Hematopoietic multipotent progenitor cell treated with erythropoietin and hydrocortisone succinate and interleukin-3 and kit ligand, for 17 days (in vitro differentiated cells): ENCODE results near the gene ECEL1.

Experiments used
- DNase-seq: peaks from one replicate; pipeline ENCODE4 v3.0.0-alpha.2; 2015; ENCODE audit warnings: low spot score

Gene ECEL1

DNA sequence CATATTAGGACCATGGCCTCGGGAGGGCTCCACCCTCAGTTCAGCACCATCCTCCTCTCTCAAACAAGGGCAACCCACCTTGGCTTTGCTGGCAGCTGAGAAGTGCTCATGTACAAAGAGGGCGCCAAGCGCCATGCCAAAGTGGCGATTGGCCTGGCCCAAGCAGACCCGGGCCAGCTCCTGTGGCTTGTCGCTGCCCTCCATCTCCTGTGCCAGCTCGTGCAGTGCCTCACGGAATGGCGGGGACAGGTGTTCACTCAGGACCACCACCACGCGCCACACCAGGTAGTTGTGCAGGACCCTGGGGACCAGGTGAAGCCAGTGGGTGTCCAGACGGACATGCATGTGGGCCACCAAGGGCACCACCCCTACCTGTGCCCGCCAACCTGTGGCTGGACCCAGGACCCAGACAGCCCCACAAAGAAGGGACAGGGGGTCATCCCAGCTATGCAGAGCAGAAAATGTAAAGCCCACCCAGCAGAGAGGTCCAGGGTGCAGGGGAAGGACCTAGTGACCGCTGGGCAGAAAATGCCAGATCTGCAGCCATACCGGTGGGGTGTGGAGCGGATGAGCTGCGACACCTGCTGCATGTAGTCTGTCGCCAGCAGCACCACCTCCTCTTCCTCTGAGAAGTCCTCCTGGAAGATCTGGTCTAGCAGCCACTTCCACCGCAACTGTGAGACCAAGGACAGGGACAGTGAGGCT, 3.6 kb downstream of the ECEL1 start:
- DNase-seq, result no peak

DNA sequence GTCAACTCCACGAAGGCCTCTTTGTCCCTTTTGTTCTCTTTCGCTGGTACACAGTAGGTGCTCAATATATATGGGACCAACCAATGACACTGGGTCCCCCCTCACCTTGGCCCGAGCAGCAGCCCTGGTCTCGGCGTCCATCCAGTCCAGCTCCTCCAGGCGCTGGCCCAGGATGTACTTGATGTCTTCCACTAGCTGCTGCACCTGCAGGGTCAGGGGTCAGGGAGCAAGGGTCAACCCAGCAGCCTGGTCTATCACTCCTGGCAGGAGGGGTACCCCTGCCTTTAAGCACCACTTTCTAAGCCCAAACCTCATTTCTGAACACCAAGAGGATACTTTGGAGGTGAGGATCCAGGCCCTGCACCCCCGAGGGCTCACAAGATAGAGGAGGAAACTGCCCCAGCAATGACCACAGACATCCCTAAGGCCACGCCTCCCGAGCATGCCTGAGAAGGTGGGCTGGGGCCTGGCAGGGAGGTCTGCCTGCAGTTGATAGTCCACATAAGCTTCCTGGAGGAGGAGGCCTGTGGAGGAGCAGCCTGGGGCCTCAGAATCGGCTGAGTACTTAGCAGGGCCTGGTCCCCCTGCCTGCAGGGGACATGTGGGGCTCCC, 4.2 kb downstream of the ECEL1 start:
- no peak for DNase-seq

DNA sequence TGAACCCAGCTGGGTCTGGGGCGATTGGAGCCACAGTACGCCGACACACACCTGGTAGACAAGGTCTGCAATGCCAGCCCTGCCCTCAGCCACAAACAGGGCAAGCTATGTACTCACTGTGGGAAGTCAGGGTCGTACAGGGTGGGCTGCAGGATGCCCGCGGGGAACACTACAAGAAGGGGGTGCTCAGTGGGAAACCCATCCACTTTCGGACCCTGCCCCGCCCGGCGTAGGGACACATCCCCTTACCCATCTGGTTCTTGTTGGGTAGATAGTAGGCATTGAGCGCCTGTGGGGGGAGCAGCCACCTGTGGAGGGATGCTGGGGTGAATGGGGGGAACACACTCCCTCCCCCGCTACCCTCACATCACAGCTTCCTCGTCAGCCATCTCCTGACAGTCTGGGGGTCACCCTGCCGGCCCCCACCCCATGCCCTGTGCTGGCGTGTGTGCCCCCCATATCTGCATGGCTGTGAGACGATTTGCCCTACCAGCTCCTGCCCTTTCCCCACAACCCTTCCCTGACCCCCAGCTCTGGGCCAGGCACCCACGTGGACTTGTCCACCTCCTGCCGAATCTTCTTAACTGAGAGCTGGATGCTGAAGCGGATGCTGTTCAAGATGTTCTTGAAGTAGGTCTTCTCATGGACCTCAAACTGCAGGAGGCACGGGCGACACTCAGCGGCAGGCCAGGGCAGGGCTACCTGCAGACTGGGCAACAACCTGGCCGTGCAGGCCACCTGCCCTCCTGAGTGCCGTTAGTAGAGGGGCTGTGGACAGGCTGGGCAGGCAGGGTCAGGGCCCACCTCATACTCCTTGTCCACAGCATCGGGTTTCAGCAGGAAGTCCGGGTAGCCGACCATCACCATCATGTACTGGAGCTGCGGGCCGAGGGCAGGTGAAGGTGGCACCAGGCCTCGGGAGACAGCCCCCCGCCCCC, 5.1 kb downstream of the ECEL1 start:
- no peak for DNase-seq

DNA sequence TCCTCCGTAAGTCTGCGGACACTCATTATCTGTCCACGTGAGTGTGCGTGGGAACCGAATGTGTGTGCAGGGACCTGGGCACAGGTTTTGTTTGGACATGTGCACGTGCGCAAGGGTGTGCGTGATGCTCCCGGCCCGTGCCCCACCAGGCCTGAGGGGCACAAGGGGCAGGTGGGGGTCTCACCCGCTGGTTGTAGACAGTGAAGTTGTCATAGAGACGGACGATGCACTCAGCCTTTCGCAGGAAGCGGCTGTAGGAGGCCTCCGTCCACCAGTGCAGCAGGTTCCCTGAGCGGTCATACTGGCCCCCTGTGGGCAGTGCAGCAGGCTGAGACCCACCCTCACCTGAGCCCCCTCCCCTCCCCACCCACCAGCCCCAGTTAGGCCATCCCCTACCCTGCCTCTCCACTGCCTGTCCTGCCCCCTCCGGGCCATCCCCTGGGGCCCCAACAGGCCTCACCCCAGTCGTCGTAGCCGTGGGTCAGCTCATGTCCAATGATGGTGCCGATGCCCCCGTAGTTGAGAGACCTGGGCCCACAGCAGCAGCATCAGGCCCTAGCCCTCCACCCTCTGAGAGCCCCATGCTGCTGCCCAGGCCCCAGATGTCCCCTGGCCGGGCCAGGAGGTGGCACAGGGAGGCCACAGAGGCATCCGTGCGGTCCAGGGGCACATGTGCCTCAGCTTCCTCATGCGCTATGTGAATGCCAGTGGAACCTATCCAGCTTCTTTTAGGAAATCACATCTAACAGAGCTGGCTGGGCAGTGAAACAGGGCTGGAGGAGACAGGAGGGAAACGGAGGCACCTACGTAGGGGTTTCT, 6.1 kb downstream of the ECEL1 start:
- DNase-seq, result no peak

DNA sequence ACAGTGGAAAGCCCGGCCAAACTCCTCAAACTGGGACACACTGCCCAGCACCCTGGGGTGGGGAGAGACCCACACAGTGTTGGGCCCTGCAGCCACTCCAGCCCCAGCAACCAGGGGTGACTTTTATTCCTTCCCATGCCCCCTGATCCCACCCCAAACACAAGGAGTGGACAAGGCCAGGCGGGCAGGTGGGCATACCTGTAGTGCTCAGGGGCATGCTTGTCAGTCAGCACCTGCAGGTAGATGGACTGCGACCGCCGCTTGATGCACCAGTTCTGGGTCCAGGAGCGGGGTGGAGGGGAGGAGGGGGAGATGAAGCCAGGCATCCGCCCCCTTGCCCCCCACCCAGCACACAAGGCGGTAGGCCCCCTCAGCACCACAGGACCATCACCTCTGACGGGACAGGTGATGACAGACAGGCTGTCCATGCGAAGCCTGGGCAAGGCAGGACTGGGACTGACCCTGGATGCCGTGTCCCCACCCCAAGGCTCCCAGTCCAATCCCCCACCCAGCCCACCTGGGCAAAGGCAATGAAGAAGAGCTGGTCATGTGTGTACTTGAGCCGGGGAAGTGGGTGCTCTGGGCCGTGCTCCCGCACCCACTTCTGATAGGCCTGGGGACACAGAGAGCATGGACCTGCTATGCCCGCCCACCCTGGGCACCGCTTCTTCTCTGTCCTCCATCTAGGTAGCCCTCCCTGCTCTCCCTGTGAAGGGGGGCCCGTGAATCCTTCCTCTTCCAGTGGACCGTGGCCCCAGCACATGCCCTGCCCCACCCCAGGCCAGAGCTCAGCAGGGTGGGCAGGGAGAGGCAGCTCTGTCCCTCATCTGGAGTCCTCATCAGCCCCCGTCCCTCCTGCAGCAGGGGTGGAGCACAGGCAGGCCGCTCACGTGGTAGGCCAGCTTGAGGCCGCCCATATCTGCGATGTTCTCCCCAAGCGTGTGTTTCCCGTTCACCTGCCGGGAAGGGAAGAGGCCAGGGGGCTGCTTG, 7.1 kb downstream of the ECEL1 start:
- no peak for DNase-seq

DNA sequence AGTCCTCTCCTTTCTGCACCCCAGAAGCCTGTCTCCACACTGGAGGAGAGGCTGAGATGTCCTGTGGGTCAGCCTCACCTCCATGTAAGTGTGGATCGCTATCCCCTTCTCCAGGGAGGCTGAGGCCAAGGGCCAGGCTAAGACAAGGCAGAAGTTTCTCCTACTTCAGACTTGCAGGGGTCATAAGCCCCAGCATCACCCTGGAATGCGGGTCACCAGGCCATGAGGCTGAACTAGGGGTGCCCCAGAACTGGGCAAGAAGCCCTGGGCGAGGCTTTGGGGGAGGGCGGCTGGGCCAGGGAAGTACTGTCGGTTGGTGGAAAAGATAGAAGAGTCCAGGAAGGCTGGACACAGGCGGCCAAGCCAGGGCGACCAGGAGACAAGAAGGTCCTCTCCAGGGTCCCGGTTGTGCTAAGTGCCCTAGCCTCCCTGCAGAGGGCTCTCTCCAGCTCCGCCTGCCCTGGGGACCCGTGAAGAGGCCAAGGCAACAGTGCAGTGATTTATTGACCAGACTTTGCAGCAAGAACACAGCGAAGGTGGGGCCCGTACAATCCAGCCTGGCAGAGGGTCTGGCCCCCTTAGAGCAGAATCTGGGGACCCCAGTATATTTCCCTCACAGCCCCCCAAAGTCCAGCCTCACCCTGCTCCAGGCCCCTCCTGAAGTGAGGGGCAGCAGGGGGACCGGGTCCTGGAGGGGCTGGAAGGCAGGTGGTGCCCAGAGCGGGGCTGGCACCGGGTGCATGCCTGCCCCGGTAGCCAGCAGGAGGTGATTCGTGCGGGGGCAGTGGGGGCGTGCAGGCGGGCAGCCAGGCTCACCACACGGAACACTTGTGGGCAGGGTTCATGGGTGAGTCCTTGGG, 8.1 kb downstream of the ECEL1 start:
- no peak for DNase-seq

DNA sequence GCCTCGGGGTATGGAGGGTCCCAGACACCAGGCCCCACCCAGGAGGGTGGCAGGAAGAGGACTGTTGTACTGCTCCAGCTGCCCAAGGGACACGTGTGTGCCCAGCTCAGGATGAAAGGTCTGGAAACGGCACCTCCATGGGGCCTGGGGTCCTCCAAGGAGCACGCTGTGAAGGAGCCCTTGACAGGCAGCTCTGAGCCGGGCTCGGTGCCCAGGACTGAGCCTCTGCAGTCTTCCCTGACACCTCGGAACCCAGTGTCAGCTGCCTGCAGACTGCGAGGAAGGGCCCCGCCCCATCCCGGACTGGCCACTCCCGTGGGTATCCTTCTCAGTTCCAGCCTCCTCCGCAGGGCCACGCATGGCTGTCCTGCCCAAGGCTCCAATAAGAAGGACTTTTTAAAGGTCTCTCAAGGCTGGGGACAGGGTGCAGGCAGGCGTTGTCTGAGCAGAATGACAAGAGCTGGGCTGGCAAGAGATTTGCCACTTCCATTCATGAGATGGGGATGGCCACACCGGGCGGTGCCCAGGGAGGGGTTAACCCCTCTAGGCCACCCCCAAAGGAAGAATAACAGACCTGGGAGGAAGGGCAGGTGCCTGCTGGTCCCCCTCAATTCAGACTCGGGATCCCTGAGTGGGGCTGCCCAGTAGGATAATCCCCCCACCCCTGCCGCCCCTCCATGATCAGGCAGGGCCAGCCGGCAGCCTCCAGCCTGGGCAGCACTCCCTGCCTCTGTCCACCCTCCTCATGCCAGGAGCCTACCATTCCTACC, 8.9 kb downstream of the ECEL1 start:
- DNase-seq, result no peak

DNA sequence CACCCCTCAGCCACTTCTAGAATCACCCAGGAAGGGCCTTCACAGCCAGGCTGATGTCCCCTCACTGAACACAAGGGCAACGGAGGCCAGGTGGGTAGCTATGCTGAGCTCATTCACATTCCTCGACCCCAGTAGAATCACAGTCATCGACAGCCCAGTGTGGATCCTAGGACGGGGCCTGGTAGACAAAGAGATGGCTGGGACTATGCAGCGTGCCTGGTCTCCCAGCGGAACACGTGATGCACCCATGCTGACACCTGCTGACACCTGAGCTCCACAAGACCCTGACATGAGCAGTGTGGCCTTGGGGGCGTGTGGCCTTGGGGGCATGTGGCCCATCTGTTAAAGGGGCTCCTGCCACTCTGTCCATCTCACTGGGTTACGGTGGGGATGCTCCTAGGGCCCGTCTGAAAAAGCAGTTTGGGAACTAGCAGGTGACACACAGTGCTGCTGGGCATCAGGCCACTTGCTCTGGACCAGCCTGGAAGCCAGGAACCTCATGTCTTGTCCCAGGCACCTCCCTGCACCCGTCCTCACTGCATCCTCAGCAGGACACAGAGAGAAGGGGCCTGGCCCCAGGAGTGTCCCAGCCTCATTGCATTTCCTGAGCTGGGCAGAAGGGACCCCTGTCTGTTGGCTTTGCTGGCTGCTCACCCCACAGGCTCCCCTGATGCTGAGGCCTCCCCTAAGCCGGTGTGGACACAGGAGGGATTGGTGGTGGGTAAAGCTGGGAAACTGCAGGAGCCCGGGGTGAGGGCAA, 9.7 kb downstream of the ECEL1 start:
- no peak for DNase-seq

DNA sequence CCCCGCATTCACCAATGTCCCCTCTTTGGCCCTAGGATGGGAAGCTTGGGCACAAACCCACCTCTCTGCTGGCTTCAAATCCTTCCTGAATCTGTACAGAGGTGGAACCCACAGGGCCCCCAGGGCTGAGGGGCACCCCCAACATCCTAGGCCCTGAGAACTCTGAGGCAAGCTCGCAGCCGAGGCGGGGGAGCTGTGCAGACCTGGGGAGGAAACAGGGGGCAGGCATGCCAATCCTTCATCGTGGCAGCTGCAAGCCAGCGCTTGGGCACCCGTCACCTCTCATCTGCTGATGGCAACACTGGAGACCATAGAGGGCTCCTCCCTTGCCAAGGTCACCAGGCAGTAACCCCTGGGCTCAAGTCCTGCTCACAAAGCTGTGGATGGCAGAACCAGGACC, 10.8 kb downstream of the ECEL1 start:
- no peak for DNase-seq

DNA sequence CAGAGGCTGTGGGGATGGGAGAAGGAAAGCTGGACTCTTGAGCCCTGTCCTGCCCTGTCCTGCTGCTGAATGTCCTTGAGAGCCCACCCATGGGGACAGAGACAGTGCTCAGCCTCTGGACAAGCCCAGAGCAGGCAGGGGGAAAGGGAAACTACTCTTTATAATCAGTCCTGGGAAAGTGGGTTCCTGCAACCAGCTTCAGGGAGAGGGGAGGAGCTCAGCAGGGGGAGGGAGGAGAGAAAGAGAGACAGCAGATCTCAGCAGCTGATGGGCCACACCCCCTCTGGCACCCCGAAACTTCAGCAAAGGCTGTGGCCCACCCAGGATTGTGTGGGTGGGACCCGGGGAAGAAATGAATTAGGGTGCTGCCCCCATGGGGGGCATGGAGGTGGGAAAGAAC, 11.6 kb downstream of the ECEL1 start:
- no peak for DNase-seq

DNA sequence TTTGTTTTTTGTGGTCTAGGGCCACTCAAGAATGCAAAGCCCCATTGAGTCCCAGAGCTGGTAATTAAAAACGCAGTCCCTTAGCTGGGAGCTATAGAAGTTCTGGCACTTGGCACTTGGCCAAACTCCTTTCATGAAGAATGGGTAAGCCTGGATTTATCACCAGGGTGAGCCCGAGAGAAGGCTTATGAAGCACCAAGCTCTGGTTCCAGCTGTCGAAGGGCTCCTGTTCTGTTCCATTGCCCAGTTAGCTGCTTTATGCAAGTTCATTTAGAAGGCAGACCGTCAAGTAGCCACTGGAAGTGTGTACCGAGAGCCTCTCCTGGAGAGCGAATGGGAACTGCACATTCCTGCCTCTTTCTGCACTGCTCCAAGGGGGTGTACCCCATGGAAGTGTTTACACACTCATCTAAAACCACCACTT, 14.2 kb downstream of the ECEL1 start:
- DNase-seq, result peak; percentile 7

DNA sequence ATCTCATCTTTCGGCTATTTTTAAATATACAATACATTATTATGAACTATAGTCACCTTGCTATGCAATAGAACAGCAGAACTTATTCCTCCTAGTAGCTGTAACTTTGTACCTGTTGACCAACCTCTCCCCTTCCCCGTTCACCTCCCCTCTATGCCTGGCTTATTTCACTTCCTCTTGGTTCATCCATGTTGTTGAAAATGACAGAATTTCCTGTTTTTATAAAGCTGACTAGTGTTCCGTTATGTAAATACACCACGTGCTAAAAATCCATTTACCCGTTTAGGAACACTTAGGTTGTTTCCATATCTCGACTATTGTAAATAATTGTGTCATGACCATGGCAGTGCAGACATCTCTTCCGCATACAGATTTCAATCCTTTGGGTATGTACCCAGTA, 21.4 kb downstream of the ECEL1 start:
- DNase-seq, result no peak

DNA sequence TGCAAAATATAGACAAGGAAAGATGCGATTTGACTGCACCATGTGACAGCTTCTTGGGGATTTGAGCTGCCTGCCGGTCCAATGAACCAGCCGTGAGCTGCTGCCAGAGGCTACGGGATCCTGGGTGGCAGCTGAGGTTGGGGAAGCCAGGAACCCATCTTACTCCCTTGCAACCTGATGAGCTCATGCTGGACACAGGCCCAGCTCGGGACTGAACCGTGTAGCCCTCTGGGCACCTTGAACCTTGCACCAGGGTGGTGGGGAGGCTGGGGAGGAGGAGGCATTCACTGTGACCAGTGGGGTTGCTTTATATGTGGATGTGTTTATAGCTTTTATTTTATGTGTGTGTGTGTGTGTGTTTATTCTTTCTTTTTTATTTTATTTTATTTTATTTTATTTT, 22.6 kb downstream of the ECEL1 start:
- DNase-seq, result no peak

DNA sequence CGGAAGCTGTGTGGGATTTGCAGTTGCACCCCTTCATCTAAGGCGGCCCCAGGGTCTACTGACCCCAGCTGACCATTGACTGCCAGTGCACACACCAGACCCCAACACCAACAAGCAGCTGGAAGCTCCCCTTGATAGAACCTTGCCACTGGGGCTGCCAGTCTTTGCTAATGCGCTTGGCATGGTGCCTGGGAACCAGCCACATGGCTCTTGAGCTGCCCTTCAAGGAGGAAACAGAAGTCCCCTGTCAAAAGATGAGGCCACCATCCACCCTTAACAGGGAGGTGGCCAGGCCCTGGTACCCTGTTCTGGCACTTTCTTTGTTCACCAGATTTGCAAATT, 23.1 kb downstream of the ECEL1 start:
- DNase-seq, result no peak

DNA sequence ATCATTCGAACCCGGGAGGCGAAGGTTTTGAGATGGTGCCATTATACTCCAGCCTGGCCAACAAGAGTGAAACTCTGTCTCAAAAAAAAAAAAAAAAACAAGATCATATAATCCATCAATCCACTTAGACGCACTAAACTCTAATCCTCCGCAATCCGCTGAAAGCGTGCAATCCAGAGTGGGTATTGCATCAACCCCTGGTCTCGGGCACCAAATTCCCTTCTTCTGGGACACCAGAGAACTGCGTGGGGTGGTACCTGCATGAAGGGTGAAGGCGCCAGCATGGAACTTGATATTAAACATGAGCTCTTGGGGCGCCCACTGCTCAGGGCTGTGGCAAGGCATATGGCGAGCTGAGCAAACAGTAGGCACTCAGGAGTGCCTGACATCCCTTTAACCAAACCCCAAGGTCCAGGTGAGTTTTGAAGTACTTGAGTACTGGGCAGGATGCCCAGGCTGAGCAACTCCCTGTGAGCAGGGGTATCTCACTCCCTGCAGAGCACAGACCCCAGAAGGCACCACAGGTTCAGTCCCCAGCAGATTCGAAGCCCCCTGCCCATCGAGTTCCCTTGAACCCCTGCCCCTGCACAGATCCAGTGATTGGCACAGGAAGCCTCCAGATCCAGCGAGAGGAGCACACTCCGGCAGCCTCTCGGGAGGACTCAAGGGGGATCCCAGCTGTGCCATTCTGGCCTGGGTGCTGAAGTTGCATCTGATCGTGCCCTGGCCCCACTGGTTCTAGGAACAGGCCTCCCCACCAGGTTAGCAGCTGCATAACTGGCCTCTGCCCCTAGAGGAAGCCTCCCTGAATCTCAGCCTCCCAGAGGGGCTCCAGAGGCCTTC, 23.7 kb downstream of the ECEL1 start:
- no peak for DNase-seq

DNA sequence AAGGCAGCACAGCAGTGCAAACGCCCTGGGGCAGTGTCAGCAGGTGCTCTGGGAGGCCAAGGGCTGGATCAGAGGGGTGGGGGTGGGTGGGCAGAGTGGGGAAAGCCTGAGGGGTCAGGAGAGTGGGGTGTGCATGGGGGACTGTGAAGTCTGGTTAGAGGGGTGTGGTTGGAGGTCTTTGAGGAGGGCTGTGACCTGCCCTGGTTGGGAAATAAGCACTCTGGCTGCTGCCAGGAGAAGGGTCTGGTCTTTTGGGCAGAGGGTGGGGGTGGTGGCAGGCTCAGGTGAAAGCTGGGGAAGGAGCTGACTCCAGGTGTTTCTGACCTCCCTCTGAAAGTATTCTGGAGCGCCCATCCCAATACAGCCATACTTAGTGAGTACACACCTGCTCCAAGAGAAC, 27.5 kb downstream of the ECEL1 start:
- DNase-seq, result no peak

DNA sequence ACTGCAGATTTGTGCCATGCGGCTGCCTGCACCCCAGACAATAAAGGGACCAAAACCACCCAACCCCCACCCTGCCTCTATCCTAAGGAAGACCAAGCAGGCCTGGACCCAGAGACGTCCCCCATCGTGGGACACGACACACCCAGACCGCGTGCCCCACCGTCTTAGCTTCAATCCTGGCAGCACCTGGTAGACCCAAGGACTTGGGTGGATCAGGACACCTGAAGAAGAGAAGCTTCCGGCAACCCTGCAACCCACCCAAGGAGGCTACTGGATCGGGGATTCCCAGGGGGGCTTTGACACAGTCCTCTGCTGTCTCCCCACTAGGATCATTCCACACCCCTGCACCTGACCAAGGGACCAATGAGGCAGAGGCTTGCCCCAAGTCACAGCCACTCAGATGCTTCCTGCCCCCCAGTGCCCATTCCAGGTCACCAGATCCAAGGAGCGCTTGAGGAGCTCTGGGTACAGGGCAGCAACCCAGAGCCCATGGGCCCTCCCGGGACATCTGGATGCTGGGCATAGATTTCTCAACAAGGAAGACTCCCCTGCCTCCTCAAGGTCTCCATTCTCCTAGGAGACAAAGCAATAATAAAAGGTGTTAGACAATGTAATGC, 28.1 kb downstream of the ECEL1 start:
- no peak for DNase-seq
